ENCODE data around the gene HARS1.

DNA sequence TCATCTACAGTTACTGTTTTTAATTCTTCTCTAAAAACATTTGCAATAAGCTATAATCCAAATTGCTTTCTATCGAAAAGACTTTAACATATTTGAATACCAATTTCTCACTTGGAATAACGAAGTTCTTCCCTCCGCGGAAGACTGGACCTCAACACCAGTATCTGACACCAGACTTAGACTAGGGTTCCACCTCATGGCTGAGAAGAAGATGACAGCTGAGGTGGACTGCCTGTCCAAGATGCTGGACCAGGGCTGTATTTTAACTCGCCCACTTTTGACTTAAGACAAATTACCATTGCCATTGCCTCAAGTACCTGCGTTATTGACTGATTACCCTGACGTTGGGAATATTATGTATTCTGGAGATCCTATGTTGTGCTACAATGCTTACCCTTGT is 43.2 kb upstream of the HARS1 start:
- TF ChIP-seq, protein P1, sequence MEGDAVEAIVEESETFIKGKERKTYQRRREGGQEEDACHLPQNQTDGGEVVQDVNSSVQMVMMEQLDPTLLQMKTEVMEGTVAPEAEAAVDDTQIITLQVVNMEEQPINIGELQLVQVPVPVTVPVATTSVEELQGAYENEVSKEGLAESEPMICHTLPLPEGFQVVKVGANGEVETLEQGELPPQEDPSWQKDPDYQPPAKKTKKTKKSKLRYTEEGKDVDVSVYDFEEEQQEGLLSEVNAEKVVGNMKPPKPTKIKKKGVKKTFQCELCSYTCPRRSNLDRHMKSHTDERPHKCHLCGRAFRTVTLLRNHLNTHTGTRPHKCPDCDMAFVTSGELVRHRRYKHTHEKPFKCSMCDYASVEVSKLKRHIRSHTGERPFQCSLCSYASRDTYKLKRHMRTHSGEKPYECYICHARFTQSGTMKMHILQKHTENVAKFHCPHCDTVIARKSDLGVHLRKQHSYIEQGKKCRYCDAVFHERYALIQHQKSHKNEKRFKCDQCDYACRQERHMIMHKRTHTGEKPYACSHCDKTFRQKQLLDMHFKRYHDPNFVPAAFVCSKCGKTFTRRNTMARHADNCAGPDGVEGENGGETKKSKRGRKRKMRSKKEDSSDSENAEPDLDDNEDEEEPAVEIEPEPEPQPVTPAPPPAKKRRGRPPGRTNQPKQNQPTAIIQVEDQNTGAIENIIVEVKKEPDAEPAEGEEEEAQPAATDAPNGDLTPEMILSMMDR (IDR thresholded peaks at IDR 0.05): peak in 1 of 3 experiments; percentile 31
- TF ChIP-seq POLR2A (IDR thresholded peaks at IDR 0.05; ENCODE audit: low read depth): no peak
